Fibroblast of skin of abdomen (primary cell): ENCODE data around the gene CENPN. TPM values are rescaled to one million over a fixed set of nuclear protein-coding genes. Genes with fewer than 3 reads are reported as not detected.
A peak's percentile ranks its signal among the peaks of the same experiment; 100 is the strongest.

Experiments
- DNase-seq: peaks from one replicate; pipeline ENCODE4 v3.0.0-alpha.2; 2013
- polyA plus RNA-seq, 2 experiments: library from polyadenylated mRNA; unstranded; fragments of 120-200 nt; gene quantifications; one replicate each; pipeline ENCODE4 v1.2.1, GENCODE V29; 2013; ENCODE audit not compliant: insufficient read length in 2 of 2

CENPN gene, protein sequence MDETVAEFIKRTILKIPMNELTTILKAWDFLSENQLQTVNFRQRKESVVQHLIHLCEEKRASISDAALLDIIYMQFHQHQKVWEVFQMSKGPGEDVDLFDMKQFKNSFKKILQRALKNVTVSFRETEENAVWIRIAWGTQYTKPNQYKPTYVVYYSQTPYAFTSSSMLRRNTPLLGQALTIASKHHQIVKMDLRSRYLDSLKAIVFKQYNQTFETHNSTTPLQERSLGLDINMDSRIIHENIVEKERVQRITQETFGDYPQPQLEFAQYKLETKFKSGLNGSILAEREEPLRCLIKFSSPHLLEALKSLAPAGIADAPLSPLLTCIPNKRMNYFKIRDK
- 35.3 TPM for polyA plus RNA-seq (2013, experiment 1 of 2; ENCODE audit: insufficient read length)
- 41.8 TPM for polyA plus RNA-seq (2013, experiment 2 of 2; ENCODE audit: insufficient read length)

DNA sequence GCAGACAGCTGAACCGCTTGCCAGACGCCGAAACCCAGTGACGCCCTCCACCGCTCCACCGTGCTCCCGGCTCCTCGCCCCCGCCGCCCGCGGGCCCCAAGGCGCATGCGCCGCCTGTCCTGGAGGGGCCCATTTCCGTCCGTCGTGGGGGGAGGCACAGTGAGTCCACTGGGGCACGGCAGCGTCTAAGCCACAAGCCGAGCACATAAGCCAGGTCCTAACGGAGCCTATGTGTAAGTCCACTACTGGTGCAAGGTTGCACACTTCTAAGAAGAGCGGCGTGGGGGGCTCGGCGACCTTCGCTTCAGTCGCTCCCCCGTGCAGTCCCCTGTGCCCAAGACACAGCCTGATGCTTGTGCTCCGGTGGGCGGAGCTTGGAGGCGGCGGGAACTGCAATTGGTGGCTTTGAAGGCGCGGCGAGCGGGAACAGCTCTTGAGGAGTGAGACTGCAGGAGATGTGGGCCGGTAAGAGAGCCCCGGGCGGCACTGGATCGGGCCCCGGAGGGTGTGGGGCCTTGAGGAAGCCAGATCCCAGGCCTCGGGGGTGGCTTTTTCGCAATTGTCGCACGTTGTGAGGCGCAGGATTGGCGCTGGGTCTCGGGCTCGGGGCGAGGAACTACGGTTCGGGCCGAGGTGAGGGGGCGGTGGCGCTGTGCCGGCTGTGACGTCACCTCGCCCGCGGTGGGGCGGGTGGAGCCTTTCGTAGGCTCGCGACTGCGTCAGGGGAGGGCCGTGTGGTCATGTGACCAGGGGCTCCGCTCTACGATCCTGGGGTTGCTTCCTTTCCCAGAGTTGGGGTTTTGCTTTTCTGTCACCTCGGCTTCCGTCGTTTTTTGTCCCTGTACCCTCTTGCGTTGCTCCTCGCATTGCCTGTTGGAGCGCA lies at the start of gene CENPN, which contains the start of gene CMC2:
Gene CENPN, plus strand, starts transcription at position 402 of the 883 bp plus-strand sequence. CDS start 4,726 bp downstream, outside the sequence.
Gene CMC2, minus strand, starts transcription at position 73 of the 883 bp plus-strand sequence. CDS start 9,491 bp downstream, outside the sequence.
- peak; percentile 99 for DNase-seq

DNA sequence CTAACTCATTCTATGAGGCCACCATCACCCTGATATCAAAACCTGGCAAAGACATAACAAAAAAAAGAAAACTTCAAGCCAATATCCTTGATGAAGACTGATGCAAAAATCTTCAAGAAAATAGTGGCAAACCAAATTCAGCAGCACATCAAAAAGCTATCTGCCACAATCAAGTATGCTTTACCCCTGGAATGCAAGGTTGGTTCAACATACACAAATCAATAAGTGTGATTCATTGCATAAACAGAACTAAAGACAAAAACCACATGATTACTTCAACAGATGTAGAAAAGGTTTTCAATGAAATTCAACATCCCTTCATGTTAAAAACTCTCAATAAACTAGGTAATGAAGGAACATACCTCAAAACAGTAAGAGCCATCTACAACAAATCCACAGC lies 48.7 kb upstream of the CENPN start:
- DNase-seq: no peak

DNA sequence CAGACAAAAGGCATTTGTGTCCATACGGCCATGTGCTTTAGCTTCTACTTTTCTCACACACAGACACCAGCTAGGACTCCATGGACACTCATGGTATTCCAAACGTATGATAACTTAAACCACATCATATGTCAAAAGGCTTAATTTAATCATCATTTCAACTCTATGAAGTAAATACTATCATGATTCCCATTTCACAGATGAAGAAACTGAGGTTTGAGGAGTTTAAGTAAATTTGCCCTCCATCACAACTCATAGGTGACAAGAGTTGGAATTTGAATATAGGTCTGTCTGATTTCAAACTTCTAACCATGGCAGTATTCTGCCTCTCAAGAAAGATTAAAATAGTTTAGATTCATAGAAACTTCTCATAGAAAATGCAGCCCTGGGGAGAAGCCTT lies 44.1 kb upstream of the CENPN start:
- DNase-seq: no peak

DNA sequence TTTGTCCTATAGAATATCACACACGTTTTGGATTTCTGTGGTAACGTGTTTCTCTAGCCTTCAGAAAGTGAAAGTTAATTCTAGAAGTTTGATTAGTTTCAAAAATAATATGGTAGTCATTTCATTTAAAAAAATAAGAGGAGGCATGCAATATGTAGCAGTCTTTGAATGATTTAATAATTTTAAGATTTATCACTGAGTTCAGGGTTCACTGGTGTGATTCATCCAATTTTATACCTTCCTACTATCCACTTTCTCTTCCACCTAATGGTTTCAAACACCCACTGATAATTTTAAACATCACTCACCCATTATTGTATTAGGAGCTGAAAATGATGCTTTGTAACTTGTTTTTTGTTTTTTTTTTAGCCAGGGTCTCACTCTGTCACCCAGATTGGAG lies 42.7 kb upstream of the CENPN start:
- peak; percentile 10 for DNase-seq

DNA sequence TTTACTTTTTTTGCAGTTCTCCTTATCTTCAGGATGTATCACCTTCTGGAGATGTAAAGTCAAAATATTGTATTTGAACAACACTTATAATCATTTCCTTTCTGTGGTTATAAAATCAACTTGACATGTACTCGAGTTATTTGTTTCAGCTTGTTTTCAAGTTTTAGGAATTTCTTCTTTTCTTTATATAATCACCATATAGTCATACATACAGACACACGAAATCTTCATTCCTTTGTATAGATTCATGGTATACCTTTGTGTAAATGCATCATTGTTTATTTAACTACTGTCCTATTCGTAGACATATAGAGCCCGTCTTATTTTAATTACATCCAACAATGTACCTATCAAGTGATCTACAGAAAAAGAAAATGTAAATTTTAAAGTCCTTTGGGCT lies 40.4 kb upstream of the CENPN start:
- no peak for DNase-seq

DNA sequence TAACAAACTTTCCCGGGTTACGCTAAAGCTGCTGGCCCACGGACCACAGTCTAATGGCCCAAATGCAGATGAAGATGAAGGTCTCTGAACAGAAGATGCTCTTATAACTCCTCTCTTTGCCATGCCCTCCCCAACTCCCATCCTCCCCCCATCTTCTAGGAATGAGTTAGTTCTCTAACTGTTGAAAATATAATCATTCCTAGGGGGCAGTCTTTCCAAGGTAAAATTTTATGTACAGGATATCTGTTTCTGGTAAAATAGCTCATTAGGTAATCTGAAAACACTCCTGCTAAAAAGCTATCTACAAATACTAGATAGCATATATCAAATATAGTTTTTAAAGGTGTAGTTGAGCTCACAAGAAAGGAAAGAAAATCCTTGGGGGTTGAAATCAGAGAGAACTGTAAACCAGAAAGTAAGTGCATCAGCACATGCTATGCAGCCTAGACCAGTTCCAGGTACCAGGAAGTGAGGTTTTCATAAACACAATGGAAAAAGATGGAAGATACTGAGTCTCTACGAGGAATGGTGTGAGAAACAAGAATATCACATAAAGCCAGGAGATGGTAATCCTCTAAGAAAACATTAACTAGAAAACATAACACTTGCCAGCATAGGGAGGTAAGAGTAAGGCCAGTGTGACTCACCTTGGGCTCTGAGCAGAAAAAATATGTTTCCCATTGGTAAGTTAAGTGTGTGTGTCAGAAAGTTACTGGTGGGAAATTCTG lies 38.5 kb upstream of the CENPN start:
- DNase-seq: peak; percentile 31

DNA sequence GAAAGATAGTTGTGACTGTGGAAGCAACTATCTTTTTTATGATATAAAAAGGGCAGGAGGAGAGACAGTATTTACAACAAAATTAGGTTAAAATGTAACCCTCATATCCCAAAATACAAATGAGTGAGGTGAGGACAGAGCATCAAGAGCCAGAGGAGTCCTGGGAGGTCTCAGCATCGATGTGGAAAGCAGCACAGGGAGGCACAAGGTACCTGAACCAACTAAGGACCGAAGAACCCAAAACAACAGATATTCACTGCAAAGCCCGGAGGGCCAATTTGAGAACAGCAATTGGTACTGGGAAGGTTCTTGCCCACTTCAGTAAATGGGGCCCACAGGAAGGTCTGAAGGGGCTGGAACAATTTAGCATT lies 37.9 kb upstream of the CENPN start:
- DNase-seq: no peak

DNA sequence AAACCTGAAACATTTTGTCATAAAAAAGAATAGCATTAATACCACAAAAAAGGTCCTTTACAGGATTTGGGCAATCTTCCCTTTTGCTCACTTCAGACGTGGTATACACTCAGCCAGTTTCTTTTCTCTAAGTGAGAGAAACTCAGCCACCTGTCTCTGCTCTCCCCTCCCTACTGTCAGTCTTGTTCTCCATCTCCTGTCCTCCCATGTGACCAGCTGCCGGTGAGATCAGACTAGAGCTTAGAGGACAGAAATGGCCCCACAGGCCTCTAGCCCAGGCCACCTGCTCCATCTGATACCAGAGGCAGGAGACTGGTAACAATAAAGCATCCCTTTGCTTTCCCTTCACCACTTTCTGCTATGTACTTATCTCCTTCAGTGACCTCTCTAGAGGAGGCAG lies 35.2 kb upstream of the CENPN start:
- no peak for DNase-seq

DNA sequence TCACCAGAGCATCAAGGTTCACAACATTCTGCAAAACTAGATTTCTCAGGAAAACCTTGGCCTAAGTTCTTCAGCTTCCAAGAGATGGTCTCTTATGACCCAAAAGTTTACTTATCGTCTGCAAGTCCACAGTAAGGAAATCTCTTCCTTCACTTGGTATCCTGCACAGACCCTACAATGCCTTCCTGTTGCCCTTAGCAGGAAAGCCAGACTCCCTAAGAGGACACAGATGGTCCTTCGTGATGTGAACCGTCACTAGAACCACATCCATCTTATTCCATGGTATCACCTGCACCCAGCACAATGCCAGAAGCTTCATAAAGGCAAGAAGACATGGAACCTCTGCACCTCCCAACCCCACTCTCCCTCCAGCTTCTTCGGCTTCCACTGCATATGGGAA lies 34.4 kb upstream of the CENPN start:
- DNase-seq: no peak

DNA sequence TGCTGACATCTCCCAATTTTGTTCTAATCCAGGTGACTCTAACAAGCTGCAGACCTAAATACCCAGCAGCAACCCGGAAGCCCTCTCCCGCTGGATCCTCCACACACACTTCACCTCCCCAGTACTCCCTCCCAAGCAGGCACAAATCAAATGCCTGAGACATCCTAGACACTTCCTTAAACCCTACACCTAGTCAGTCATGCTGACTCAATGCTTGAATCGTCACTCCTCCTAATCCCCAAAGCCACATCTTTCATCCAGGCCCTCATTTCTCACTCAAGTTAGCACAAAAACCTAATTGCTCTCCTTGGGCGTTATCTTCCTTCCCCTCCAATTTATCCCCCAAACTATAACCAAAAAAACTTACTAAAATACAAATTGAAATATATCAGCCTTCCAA lies 33.0 kb upstream of the CENPN start:
- peak; percentile 56 for DNase-seq

DNA sequence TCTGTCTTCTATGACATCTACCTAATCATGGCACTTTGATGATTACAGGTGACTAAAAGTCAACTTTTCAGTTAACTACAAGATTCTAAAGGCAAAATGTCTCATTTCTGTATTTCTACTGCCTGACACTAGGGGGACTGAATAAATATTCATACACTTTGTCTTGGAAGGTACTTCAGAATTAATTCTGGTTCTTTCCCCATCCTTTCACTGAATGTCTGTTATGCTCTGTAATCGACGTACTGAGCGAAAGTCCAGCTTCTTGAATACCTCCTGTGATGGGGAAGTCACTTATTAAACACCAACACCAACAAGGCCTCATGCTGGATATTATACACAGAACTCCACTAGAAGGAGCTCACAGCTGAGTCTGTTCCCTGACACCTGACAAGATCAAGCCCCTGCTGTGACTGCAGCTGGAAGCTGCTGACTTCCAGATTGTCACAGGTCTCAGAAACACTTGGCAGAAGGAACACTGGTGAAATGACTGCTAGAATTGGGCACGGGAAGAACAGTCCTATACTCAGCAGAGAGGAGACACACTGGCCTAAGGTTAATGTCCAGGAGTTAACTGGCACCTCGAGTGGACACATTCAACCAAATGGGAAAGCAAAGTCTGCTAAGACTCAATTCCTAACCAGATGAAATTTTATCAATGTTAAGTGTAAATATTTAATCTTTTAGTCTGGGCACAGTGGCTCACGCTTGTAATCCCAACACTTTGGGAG lies 32.2 kb upstream of the CENPN start:
- DNase-seq: no peak

DNA sequence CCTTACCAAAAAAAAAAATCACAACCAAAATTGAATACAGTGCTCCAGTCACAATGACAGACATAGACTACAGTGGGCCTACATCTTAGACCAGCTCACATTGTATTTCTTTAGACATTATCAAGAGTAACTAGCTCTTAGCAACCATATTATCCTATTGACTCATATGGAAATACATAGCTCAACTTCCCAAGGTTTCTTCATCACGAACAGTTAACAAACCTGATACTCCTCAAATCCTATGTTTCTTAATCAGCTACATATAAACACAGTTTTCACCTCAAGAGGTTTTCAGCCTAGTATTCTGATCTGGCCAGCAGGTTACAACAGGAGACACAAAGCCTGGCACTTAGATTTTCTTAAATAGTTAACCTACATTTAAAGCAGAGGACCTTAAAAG lies 30.1 kb upstream of the CENPN start:
- DNase-seq: no peak

DNA sequence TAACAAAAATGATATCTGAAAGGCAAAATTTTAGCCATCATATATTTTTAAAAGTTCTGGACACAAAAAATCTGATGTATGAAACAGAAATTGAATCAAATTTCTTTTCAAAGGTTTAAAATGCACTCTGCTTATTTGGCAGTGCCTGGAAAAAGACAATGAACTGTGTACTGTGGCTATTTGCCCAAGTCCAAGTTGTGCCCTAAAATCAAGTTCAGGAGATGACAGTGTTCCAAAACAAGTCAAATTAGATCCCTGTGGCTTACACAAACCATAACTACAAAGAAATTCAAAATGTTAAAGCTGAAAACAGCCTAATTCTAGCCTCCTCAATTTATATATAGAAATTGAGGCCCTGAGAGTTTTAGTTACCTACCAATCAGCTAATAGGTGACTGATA lies 25.9 kb upstream of the CENPN start:
- no peak for DNase-seq

DNA sequence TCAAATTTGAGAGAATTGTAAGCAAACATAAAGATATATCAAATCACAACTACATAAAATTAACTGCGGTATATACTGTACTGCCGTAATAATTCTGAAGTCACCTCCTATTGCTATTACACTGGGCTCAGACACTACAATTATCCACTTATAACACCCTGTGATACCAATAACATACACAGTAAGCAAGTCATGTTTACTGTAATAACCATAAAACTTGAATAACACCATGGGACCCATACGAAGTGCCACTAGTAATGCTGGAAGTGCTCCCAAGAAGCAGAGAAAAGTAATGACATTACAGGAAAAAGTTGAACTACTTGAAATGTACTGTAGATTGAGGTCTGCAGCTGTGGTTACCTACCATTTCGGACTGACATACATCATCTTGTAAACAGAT lies 24.4 kb upstream of the CENPN start:
- no peak for DNase-seq

DNA sequence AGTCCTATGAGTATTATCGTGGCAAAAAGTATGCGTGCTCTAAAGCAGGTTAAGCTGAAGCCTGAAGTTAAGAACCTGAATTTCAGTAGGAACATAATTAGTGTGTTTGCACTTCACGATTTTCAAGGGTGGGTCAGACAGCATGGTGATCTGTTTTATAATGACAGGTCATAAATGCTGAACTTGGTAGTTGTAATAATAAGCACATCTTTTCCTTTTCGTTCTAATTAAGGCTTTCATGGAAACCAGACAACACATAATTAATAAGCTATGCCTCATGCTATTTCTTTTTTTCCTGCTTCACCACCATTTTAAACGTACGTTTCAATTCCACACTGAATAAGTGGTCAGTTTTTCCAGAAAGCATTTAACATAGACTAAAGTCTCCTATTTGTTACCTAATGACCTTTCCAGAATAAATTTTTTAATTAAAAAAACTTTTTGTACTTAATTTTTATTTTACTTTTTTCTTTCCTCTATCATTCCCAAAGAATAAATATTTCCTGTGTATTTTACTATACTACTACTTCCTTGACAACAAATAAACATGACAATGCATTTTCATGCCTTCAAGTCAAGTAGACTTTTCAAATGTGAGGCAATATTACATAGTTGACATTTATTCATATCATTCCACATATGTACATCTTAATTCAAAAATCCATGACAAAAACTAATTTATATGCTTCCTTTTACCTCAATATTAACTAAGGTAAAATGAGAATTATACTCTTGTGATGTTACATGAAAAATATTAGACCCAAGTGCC lies 22.7 kb upstream of the CENPN start:
- DNase-seq: no peak

DNA sequence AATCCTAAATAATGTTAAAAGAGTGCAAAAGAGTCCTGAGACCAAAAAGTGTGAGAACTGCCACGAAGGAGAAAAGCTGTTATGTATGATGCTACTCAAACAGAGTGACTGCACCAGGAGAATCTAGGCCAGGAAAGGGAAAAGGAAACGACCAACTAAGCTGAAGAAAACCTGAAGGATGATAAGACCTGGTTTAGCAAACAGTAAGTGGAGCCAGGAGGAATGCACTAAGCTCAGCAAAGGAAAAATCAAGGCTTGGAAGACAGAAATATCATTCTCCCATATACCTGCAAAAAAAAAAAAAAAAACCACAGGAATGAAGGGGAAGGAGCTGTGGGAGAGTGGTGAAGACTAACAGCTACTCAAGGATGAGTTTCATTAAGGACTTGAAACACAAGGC lies 21.4 kb upstream of the CENPN start:
- DNase-seq: no peak

DNA sequence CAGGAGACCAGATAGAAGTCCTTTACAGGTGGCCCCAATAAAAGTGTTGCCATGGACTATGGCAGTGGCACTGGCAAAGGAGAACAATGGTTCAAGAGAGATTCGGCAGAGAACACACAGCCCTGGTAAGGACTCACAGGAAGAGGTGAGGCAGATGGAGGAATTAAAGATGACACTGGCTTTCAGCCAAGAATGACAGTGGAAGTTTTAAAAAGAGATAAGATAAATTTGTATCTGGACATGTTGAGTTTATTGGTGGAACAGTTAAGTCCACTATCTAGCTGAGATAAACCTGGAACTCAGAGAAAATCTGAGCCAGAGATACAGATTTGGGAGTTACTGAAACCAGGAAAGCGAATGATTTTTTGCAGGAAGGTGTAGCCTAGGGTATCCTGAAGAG lies 20.5 kb upstream of the CENPN start:
- DNase-seq: no peak

DNA sequence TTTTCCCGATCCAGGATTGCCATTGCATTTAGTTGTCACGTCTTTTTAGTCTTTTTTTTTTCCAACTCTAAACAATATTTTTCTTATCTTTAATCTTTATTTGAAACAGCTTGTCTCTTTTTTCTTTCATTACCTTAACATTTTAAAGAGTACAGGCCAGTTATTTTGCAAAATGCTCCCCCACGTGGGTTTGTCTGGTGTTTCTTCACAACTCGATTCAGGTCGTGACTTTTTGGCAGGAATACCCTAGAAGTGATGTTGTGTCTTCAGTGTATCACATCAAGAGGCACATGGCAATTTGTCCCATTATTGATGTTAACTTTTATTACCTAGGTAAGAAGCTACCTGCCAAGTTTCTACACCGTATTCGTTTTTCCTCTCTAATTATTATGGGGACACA lies 18.3 kb upstream of the CENPN start:
- DNase-seq: no peak

DNA sequence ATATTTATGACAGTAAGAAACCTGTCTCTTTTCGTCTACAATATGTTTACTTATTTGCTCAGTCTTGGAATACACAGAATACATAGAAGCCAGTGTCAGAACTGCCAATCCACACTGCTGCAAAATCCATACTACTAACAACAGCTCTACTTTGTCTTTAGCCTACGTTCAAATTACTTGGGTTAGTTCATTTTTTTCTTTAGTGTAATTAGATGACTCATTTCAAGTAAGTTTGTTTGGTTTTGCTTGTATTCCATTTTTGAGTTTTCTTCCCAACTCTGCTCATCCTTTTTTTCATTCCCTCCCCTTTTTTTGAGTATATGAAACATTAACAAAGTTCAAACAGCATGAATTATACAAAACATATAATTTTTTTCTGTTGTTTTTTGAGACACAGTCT lies 17.2 kb upstream of the CENPN start:
- DNase-seq: no peak

DNA sequence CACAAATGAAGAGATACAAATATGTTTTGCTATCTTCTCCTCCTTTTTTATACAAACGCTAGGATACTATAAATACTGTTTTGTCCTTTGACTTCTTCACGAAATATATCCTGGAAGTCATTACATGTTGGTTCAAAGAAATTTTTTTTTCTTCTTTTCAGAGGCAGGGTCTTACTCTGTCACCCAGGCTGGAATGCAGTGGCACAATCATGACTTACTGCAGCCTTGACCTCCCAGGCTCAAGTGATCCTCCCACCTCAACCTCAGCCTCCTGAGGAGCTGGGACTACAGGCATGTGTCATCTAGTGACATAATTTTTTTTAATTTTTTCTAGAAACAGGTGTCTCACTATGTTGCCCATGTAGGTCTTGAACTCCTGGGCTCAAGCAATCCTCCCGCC lies 16.4 kb upstream of the CENPN start:
- DNase-seq: no peak

DNA sequence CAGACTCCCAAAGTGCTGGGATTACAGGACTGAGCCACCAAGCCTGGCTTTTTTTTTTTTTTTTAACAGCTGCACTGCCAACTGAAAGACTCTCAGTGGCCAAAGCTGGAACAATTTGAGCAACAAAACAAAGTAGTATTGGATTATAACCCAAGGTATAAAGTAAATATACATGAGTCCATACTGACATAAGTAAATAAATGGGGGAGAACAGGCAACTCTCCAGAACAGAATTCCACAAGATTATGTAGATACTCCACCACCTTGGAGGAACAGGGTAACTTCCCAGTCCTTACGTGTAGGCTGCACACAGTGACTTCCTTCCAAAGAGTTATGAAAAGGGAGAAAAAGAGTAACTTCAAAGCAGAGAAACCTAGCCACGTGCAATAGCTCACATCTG lies 16.0 kb upstream of the CENPN start:
- DNase-seq: no peak
